Testis (tissue), 3 donors: ENCODE results near the gene NUDT1. TPM values are rescaled to one million over a fixed set of nuclear protein-coding genes. Genes with fewer than 3 reads are reported as not detected.

Experiments used
- DNase-seq: peaks from one replicate; pipeline ENCODE4 v3.0.0-alpha.2; 2019
- H3K27ac ChIP-seq, 2 donors: fragments of 200-600 bp; sonication (generic); one replicate each; pipeline ENCODE4 v1.5.1; 2019
- H3K27me3 ChIP-seq: fragments of 200-600 bp; sonication (generic); one replicate; pipeline ENCODE4 v1.5.1; 2019
- H3K36me3 ChIP-seq: fragments of 200-600 bp; sonication (generic); one replicate; pipeline ENCODE4 v1.5.1; 2017; ENCODE audit warnings: low read depth; ENCODE audit errors: missing control alignments
- H3K4me1 ChIP-seq: fragments of 200-600 bp; sonication (generic); one replicate; pipeline ENCODE4 v1.5.1; 2019
- H3K4me3 ChIP-seq, 2 donors: fragments of 200-600 bp; sonication (generic); one replicate each; pipeline ENCODE4 v1.5.1; 2017 to 2019
- H3K9me3 ChIP-seq: fragments of 200-600 bp; sonication (generic); one replicate; pipeline ENCODE4 v1.5.1; 2017
- CTCF ChIP-seq, 3 experiments: fragments of 450-650 bp in 2 of 3; fragments of 200-600 bp in 1 of 3; sonication (generic) in 1 of 3; IDR thresholded peaks; one replicate each; pipeline ENCODE4 v1.5.1; 2016 to 2019; ENCODE audit warnings: antibody characterized with exemption in 3 of 3, mild to moderate bottlenecking in 2 of 3, moderate library complexity in 1 of 3
- POLR2A ChIP-seq: fragments of 450-650 bp; IDR thresholded peaks from one replicate; pipeline ENCODE4 v1.6.1; 2017; ENCODE audit warnings: antibody characterized with exemption, mild to moderate bottlenecking, moderate library complexity
- WGBS, 2 donors: methylation state at CpG; one replicate each; pipeline ENCODE4 v1.1.5; 2018; 5-methylcytosine and 5-hydroxymethylcytosine counted together
- intact Hi-C: fragments of 100-400 bp; cut with DNase I; formaldehyde crosslinking; loops from one replicate; pipeline ENCODE4 v1.15.1; 2023; ENCODE audit warnings: low total_unique reads
- polyA plus RNA-seq: library from polyadenylated mRNA; stranded (reverse); fragments of 350-450 nt; fragmentation: Illumina TruSeq; extraction: RNeasy Lipid Tissue Mini Kit (QIAGEN cat#74804); gene quantifications from one replicate; pipeline ENCODE4 v1.2.3, GENCODE V29; 2014; ENCODE audit warnings: low read depth, low replicate concordance; ENCODE audit not compliant: insufficient read depth
- total RNA-seq, 2 donors: library from RNA; depleted of rRNA; stranded (reverse); fragments of >200 nt; gene quantifications; one replicate each; pipeline ENCODE4 v1.2.3, GENCODE V29; 2016

Gene NUDT1
- total and polyA plus RNA-seq, 3 donors from 2014 or later: 27.5 to 68.0 (median 39.4) TPM

DNA sequence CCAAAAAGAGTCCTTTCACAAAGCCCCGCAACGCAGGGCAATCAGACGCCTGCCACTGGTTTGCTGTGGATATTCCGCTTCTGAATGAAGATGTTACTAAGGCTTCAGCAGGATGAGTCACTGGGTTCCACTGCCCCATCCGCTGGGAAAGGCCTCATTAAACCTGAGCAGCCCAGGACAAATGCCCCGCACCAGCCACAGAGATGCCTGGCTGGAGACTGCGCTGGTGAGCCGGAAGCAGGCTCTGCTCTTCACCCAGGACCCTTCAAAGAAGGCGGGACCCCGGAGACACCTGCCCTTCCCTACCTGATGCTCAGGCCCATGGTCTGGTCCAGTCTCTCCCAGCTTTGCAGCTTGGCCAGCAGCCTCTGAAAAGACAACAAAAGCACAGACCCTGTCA, 29.1 kb upstream of the NUDT1 start:
- H3K27me3 ChIP-seq: no peaks in the 10 kb centered on the region

GRCh38 chr7:2213551-2214215, 28.3 kb upstream of the NUDT1 start:
- Histone ChIP-seq H3K4me1 (no peaks in the 10 kb centered on the region), H3K36me3 (no peaks in the 10 kb centered on the region), H3K27ac (no peak overlapping the region), H3K9me3 (no peaks in the 10 kb centered on the region), H3K4me3 (no peak overlapping the region), H3K27me3 (no peaks in the 10 kb centered on the region)
- WGBS, 2 donors: 94 to 97% methylated on average over 10 to 15 of the region's 15 CpGs
- no peak for TF ChIP-seq CTCF (IDR thresholded peaks at IDR 0.05)
- no peak for TF ChIP-seq POLR2A
- intact Hi-C loops: loop anchor here (10.0 kb wide), 1 partner anchor 639 kb away; the partner anchor contains the start of gene PSMG3
- no peak for DNase-seq

More for the DNA sequence above, 29.1 kb upstream of the NUDT1 start:
- 96 to 97% methylated on average over 7 to 10 of the region's 10 CpGs for WGBS, 2 donors
- DNase-seq: no peak
- H3K27ac ChIP-seq: no peak overlapping the region
- H3K4me1 ChIP-seq: no peaks in the 10 kb centered on the region
- H3K36me3 ChIP-seq: no peaks in the 10 kb centered on the region
- TF ChIP-seq POLR2A (no peak), CTCF (IDR thresholded peaks at IDR 0.05) (no peak)
- H3K9me3 ChIP-seq: no peaks in the 10 kb centered on the region
- H3K4me3 ChIP-seq: no peak overlapping the region
- intact Hi-C loops: loop anchor here (10.0 kb wide), 1 partner anchor 638 kb away; the partner anchor contains the start of gene PSMG3

DNA sequence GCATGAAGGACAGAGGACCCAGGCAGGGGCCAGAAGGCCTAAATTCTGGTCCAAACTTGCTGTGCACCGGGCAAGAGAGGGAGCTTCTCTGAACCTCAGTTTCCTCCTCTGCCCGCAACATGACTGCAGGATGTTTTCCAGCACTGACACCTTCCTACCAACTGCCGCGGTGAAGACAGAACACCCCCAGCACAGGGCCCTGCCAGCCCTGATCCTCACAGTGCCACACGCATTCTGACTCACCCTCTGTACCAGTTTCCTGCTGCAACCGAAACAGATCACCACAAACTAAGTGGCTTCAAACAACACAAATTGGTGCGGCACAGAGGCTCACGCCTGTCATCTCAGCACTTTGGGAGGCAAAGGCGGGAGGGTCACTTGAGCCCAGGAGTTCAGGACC, 27.4 kb upstream of the NUDT1 start:
- TF ChIP-seq POLR2A (no peak), CTCF (IDR thresholded peaks at IDR 0.05) (no peak)
- H3K4me1 ChIP-seq: no peaks in the 10 kb centered on the region
- DNase-seq: no peak
- intact Hi-C loops: loop anchor here (10.0 kb wide), 1 partner anchor 640 kb away; the partner anchor contains the start of gene PSMG3
- no peaks in the 10 kb centered on the region for H3K36me3 ChIP-seq
- no peaks in the 10 kb centered on the region for H3K9me3 ChIP-seq
- no peaks in the 10 kb centered on the region for H3K27me3 ChIP-seq
- 90 to 91% methylated on average over 9 of the region's 9 CpGs for WGBS, 2 donors
- no peak overlapping the region for H3K27ac ChIP-seq
- H3K4me3 ChIP-seq: no peak overlapping the region

GRCh38 chr7:2215851-2216250, 26.2 kb upstream of the NUDT1 start:
- Histone ChIP-seq H3K4me1 (no peaks in the 10 kb centered on the region), H3K27me3 (no peaks in the 10 kb centered on the region), H3K36me3 (no peaks in the 10 kb centered on the region), H3K4me3 (no peak overlapping the region), H3K27ac (no peak overlapping the region), H3K9me3 (no peaks in the 10 kb centered on the region)
- intact Hi-C loops: loop anchor here (10.0 kb wide), 1 partner anchor 641 kb away; the partner anchor contains the start of gene PSMG3
- WGBS, 2 donors: 97 to 98% methylated on average over 16 to 17 of the region's 17 CpGs
- TF ChIP-seq CTCF (IDR thresholded peaks at IDR 0.05) (no peak), POLR2A (no peak)
- no peak for DNase-seq

DNA sequence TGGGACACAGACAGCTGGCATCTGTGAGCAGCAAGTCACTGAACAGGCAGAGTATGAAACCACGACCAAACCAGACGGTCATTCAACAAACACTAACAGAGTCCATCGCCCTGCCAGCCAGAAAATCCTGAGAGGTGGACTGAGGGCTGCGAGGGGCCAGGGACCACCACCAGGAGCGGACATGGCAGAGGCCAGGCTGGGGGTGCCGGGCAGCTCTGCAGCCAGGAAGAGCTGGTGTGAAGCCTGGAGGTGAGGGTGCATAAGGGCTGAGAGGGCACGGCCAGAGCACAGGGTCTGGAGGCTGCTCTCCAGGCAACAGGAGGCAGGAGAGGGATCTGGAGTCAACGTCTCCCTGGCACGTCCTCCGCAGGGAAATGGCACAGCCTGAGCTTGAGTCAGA, 24.8 kb upstream of the NUDT1 start:
- WGBS, 2 donors: 91 to 94% methylated on average over 6 to 10 of the region's 10 CpGs
- Histone ChIP-seq H3K9me3 (no peaks in the 10 kb centered on the region), H3K27me3 (no peaks in the 10 kb centered on the region), H3K4me3 (no peak overlapping the region), H3K36me3 (no peaks in the 10 kb centered on the region), H3K4me1 (no peaks in the 10 kb centered on the region), H3K27ac (no peak overlapping the region)
- DNase-seq: no peak
- TF ChIP-seq POLR2A: no peak
- no peak for TF ChIP-seq CTCF (IDR thresholded peaks at IDR 0.05)
- intact Hi-C loops: loop anchor here (10.0 kb wide), 1 partner anchor 642 kb away; the partner anchor contains the start of gene PSMG3
